ENCODE measurements around the gene SLC15A1.

- TF ChIP-seq CTCF (optimal IDR thresholded peaks at IDR 0.05 in 1 of 3, IDR thresholded peaks at IDR 0.05 in 1 of 3, conservative IDR thresholded peaks at IDR 0.05 in 1 of 3; ENCODE audit: extremely low read depth in 1 of 3, insufficient read depth in 2 of 3, low read length in 3 of 3) (no peak), EZH2 (IDR thresholded peaks at IDR 0.05; ENCODE audit: low read length) (no peak)
These were observed 96.2 kb downstream of the SLC15A1 start for GRCh38 chr13:98656223-98656622.

All from keratinocyte (primary cell).